ENCODE measurements around the gene SLC45A3.
"Not testable (repeated sequence)": the region's sequence is repeated elsewhere in the genome, so short reads cannot be mapped to it uniquely, and the experiment has no call there.

The SLC45A3 gene

GRCh38 chr1:205637854-205638468, 42.3 kb downstream of the SLC45A3 start:
- Histone ChIP-seq H3K36me3 (ENCODE audit: control insufficient read depth in 2 of 2, insufficient read depth in 1 of 2, low read length in 2 of 2) (no peaks in the 10 kb centered on the region), H3K27ac (ENCODE audit: extremely low read depth, low read depth, low read length) (no peak overlapping the region), H3K4me3 (ENCODE audit: low read depth, low read length) (no peak overlapping the region), H3K9me3 (ENCODE audit: control insufficient read depth, insufficient read depth, low read depth, low read length) (no peaks in the 10 kb centered on the region), H3K4me1 (ENCODE audit: control insufficient read depth, insufficient read depth, low read length) (no peaks in the 10 kb centered on the region)
- TF ChIP-seq ZNF423 (tag by site-specific recombination; IDR thresholded peaks at IDR 0.05): no peak
- 0 out of 2 replicates have a peak, but pooled peaks have one; percentile 25 for TF ChIP-seq PRDM10 (tag by site-specific recombination; IDR thresholded peaks at IDR 0.05)
- POLR2A ChIA-PET: no interaction called here
- CTCF ChIA-PET: interaction anchor here (0.7 to 4.7 kb wide), 3 partner anchors 21 to 73 kb away, joined by 3 to 22 read pairs (median 17); no protein-coding TSS in a partner anchor

- Histone ChIP-seq H3K4me1 (ENCODE audit: control insufficient read depth, insufficient read depth, low read length) (no peaks in the 10 kb centered on the region), H3K9me3 (ENCODE audit: control insufficient read depth, insufficient read depth, low read depth, low read length) (no peaks in the 10 kb centered on the region), H3K4me3 (ENCODE audit: low read depth, low read length) (no peak overlapping the region), H3K36me3 (ENCODE audit: control insufficient read depth in 2 of 2, insufficient read depth in 1 of 2, low read length in 2 of 2) (no peaks in the 10 kb centered on the region), H3K27ac (ENCODE audit: extremely low read depth, low read depth, low read length) (no peak overlapping the region)
- CTCF ChIA-PET: interaction anchor here (1.0 to 6.2 kb wide), 4 partner anchors 22 to 107 kb away, joined by 3 to 54 read pairs (median 6); no protein-coding TSS in a partner anchor
- POLR2A ChIA-PET: no interaction called here
- TF ChIP-seq ZNF768 (tag by site-specific recombination; IDR thresholded peaks at IDR 0.05) (no peak), ZNF175 (tag by site-specific recombination; IDR thresholded peaks at IDR 0.05) (no peak), ZIC2 (tag by site-specific recombination; IDR thresholded peaks at IDR 0.05) (no peak), ZNF239 (tag by site-specific recombination; IDR thresholded peaks at IDR 0.05) (no peak), CTCF (tag by site-specific recombination; IDR thresholded peaks at IDR 0.05) (no peak), SETDB1 (IDR thresholded peaks at IDR 0.05; ENCODE audit: insufficient read length, low read length) (no peak), ZNF292 (tag by site-specific recombination; IDR thresholded peaks at IDR 0.05; ENCODE audit: borderline replicate concordance, low read depth) (no peak), MYNN (tag by site-specific recombination; IDR thresholded peaks at IDR 0.05; ENCODE audit: borderline replicate concordance) (no peak), ZFP41 (tag by site-specific recombination; IDR thresholded peaks at IDR 0.05; ENCODE audit: borderline replicate concordance) (no peak), ZNF112 (tag by site-specific recombination; IDR thresholded peaks at IDR 0.05) (no peak), ZSCAN16 (tag by site-specific recombination; IDR thresholded peaks at IDR 0.05) (no peak)
Observed at GRCh38 chr1:205636732-205637131, 43.6 kb downstream of the SLC45A3 start.

- POLR2A ChIA-PET; H3K9me3 ChIP-seq (ENCODE audit: control insufficient read depth, insufficient read depth, low read depth, low read length); H3K4me1 ChIP-seq (ENCODE audit: control insufficient read depth, insufficient read depth, low read length); H3K27ac ChIP-seq (ENCODE audit: extremely low read depth, low read depth, low read length); H3K4me3 ChIP-seq (ENCODE audit: low read depth, low read length); H3K36me3 ChIP-seq (ENCODE audit: control insufficient read depth in 2 of 2, insufficient read depth in 1 of 2, low read length in 2 of 2): not testable (repeated sequence)
- CTCF ChIA-PET: interaction anchor here (0.9 to 6.2 kb wide), 6 partner anchors 23 to 111 kb away, joined by 3 to 54 read pairs (median 4); no protein-coding TSS in a partner anchor
Observed at GRCh38 chr1:205636138-205636530, 44.2 kb downstream of the SLC45A3 start.
